Measurements from ENCODE around the gene TBC1D25.
"Not testable (repeated sequence)": the region's sequence is repeated elsewhere in the genome, so short reads cannot be mapped to it uniquely, and the experiment has no call there.

The TBC1D25 gene

GRCh38 chrX:48531358-48531959 is 8.1 kb upstream of the TBC1D25 start:
- H3K36me3 Mint-ChIP-seq = peaks cover 8% of the 10 kb centered on the region
- H3K27ac Mint-ChIP-seq = peak overlapping the region; percentile 47
- H3K9me3 Mint-ChIP-seq = no peaks in the 10 kb centered on the region
- peaks cover 11% of the 10 kb centered on the region for H3K4me1 Mint-ChIP-seq
- H3K4me3 Mint-ChIP-seq = no peak overlapping the region
- no peaks in the 10 kb centered on the region for H3K27me3 Mint-ChIP-seq

GRCh38 chrX:48532161-48532560 is 7.4 kb upstream of the TBC1D25 start:
- Mint-ChIP-seq H3K27ac (peak overlapping the region; percentile 91), H3K36me3 (peaks cover 5% of the 10 kb centered on the region), H3K27me3 (no peaks in the 10 kb centered on the region), H3K4me3 (no peak overlapping the region), H3K9me3 (no peaks in the 10 kb centered on the region), H3K4me1 (peaks cover 8% of the 10 kb centered on the region)

- Mint-ChIP-seq H3K4me3 (no peak overlapping the region), H3K4me1 (peaks cover 8% of the 10 kb centered on the region), H3K27ac (no peak overlapping the region), H3K36me3 (peaks cover 5% of the 10 kb centered on the region), H3K9me3 (no peaks in the 10 kb centered on the region), H3K27me3 (no peaks in the 10 kb centered on the region)
These were observed 6.3 kb upstream of the TBC1D25 start for GRCh38 chrX:48533165-48533564.

GRCh38 chrX:48538641-48539344 is 721 bp upstream of the TBC1D25 start:
- Mint-ChIP-seq H3K27me3 (no peaks in the 10 kb centered on the region), H3K4me1 (peaks cover 15% of the 10 kb centered on the region), H3K4me3 (peak overlapping the region; percentile 93), H3K9me3 (no peaks in the 10 kb centered on the region), H3K36me3 (peaks cover under 1% of the 10 kb centered on the region), H3K27ac (peak overlapping the region; percentile 94)

- no peaks in the 10 kb centered on the region for H3K27me3 Mint-ChIP-seq
- H3K9me3 Mint-ChIP-seq = no peaks in the 10 kb centered on the region
- peaks cover 2% of the 10 kb centered on the region for H3K36me3 Mint-ChIP-seq
- H3K27ac Mint-ChIP-seq = peak overlapping the region; percentile 94
- peak overlapping the region; percentile 93 for H3K4me3 Mint-ChIP-seq
- H3K4me1 Mint-ChIP-seq = peaks cover 15% of the 10 kb centered on the region
These were observed 488 bp downstream of the TBC1D25 start for GRCh38 chrX:48540028-48540375.

GRCh38 chrX:48540480-48540879 is 966 bp downstream of the TBC1D25 start:
- peak overlapping the region; percentile 93 for H3K4me3 Mint-ChIP-seq
- peak overlapping the region; percentile 94 for H3K27ac Mint-ChIP-seq
- H3K4me1 Mint-ChIP-seq = peaks cover 15% of the 10 kb centered on the region
- H3K9me3 Mint-ChIP-seq = no peaks in the 10 kb centered on the region
- no peaks in the 10 kb centered on the region for H3K27me3 Mint-ChIP-seq
- peaks cover 2% of the 10 kb centered on the region for H3K36me3 Mint-ChIP-seq

- no peak overlapping the region for H3K27ac Mint-ChIP-seq
- peaks cover 2% of the 10 kb centered on the region for H3K36me3 Mint-ChIP-seq
- no peaks in the 10 kb centered on the region for H3K9me3 Mint-ChIP-seq
- H3K4me1 Mint-ChIP-seq = peaks cover 15% of the 10 kb centered on the region
- H3K27me3 Mint-ChIP-seq = no peaks in the 10 kb centered on the region
- H3K4me3 Mint-ChIP-seq = peak overlapping the region; percentile 93
These were observed 1.8 kb downstream of the TBC1D25 start for GRCh38 chrX:48541140-48541814.

- no peaks in the 10 kb centered on the region for H3K4me1 Mint-ChIP-seq
- H3K4me3 Mint-ChIP-seq = no peak overlapping the region
- no peaks in the 10 kb centered on the region for H3K9me3 Mint-ChIP-seq
- H3K36me3 Mint-ChIP-seq = peaks cover under 1% of the 10 kb centered on the region
- no peak overlapping the region for H3K27ac Mint-ChIP-seq
- H3K27me3 Mint-ChIP-seq = no peaks in the 10 kb centered on the region
These were observed 9.4 kb downstream of the TBC1D25 start for GRCh38 chrX:48548871-48549270.

- H3K4me1 Mint-ChIP-seq, H3K4me3 Mint-ChIP-seq, H3K9me3 Mint-ChIP-seq, H3K27ac Mint-ChIP-seq, H3K36me3 Mint-ChIP-seq, H3K27me3 Mint-ChIP-seq: not testable (repeated sequence)
These were observed 16.3 kb downstream of the TBC1D25 start for GRCh38 chrX:48555731-48556325.

- Mint-ChIP-seq H3K9me3 (no peaks in the 10 kb centered on the region), H3K36me3 (peaks cover 3% of the 10 kb centered on the region), H3K4me1 (peaks cover 3% of the 10 kb centered on the region), H3K27ac (no peak overlapping the region), H3K4me3 (no peak overlapping the region), H3K27me3 (no peaks in the 10 kb centered on the region)
These were observed 18.8 kb downstream of the TBC1D25 start for GRCh38 chrX:48558271-48558670.

- Mint-ChIP-seq H3K9me3 (no peaks in the 10 kb centered on the region), H3K4me1 (peaks cover 3% of the 10 kb centered on the region), H3K4me3 (no peak overlapping the region), H3K27ac (no peak overlapping the region), H3K27me3 (no peaks in the 10 kb centered on the region), H3K36me3 (peaks cover 2% of the 10 kb centered on the region)
These were observed 20.1 kb downstream of the TBC1D25 start for GRCh38 chrX:48559636-48560035.

GRCh38 chrX:48560056-48560455 is 20.5 kb downstream of the TBC1D25 start:
- Mint-ChIP-seq H3K9me3 (no peaks in the 10 kb centered on the region), H3K27me3 (no peaks in the 10 kb centered on the region), H3K4me1 (peaks cover 3% of the 10 kb centered on the region), H3K4me3 (no peak overlapping the region), H3K36me3 (no peaks in the 10 kb centered on the region), H3K27ac (no peak overlapping the region)

- H3K36me3 Mint-ChIP-seq = no peaks in the 10 kb centered on the region
- H3K27ac Mint-ChIP-seq = no peak overlapping the region
- no peaks in the 10 kb centered on the region for H3K27me3 Mint-ChIP-seq
- no peaks in the 10 kb centered on the region for H3K9me3 Mint-ChIP-seq
- H3K4me3 Mint-ChIP-seq = no peak overlapping the region
- H3K4me1 Mint-ChIP-seq = peaks cover 3% of the 10 kb centered on the region
These were observed 21.2 kb downstream of the TBC1D25 start for GRCh38 chrX:48560681-48561080.

- Mint-ChIP-seq H3K27me3 (no peaks in the 10 kb centered on the region), H3K36me3 (peaks cover 2% of the 10 kb centered on the region), H3K4me3 (no peak overlapping the region), H3K4me1 (peaks cover 5% of the 10 kb centered on the region), H3K27ac (no peak overlapping the region), H3K9me3 (no peaks in the 10 kb centered on the region)
These were observed 30.4 kb downstream of the TBC1D25 start for GRCh38 chrX:48569958-48570357.

GRCh38 chrX:48573690-48574269 is 34.3 kb downstream of the TBC1D25 start:
- peak overlapping the region; percentile 100 for H3K27ac Mint-ChIP-seq
- H3K36me3 Mint-ChIP-seq = peaks cover 12% of the 10 kb centered on the region
- H3K9me3 Mint-ChIP-seq = no peaks in the 10 kb centered on the region
- H3K4me1 Mint-ChIP-seq = peaks cover 15% of the 10 kb centered on the region
- peak overlapping the region; percentile 99 for H3K4me3 Mint-ChIP-seq
- H3K27me3 Mint-ChIP-seq = no peaks in the 10 kb centered on the region

Measured in activated naive CD4-positive, alpha-beta T cell treated with anti-CD3 and anti-CD28 coated beads, Interleukin-2, amount 50 U/mL, for 24 hours (primary cell).